ENCODE data around the gene CYFIP2.

- TF ChIP-seq EZH2 (IDR thresholded peaks at IDR 0.05; ENCODE audit: borderline replicate concordance, insufficient read depth, low read length, poor library complexity, severe bottlenecking) (no peak), CTCF (IDR thresholded peaks at IDR 0.05; ENCODE audit: poor library complexity, severe bottlenecking) (no peak), TAF1 (IDR thresholded peaks at IDR 0.05; ENCODE audit: low read depth) (no peak)
These were observed 25.2 kb downstream of the CYFIP2 start for GRCh38 chr5:157290981-157291711.
